Memory B cell (primary cell): ENCODE results near the gene CNOT4.

Experiments
- ATAC-seq: fragments of 150-1000 bp; cut with Tn5 transposase; 2 replicates; pipeline ENCODE4 v1.10.0; 2021; ENCODE audit warnings: low read depth, mild to moderate bottlenecking, moderate library complexity
- DNase-seq, 2 donors: peaks; one replicate each; pipeline ENCODE4 v3.0.0; 2022; ENCODE audit warnings: low spot score in 2 of 2
- H3K27ac Mint-ChIP-seq: one replicate; pipeline ENCODE4 v1.8.0; 2022; ENCODE audit warnings: mild to moderate bottlenecking, moderate library complexity, mixed read lengths
- H3K27me3 Mint-ChIP-seq: one replicate; pipeline ENCODE4 v1.8.0; 2022; ENCODE audit warnings: mixed read lengths
- H3K36me3 Mint-ChIP-seq: one replicate; pipeline ENCODE4 v1.8.0; 2022; ENCODE audit warnings: mild to moderate bottlenecking, mixed read lengths
- H3K4me1 Mint-ChIP-seq: one replicate; pipeline ENCODE4 v1.8.0; 2022; ENCODE audit warnings: mixed read lengths
- H3K4me3 Mint-ChIP-seq: one replicate; pipeline ENCODE4 v1.8.0; 2022; ENCODE audit warnings: mild to moderate bottlenecking, moderate library complexity, mixed read lengths
- H3K9me3 Mint-ChIP-seq: one replicate; pipeline ENCODE4 v1.8.0; 2022; ENCODE audit warnings: mixed read lengths

CNOT4 gene

GRCh38 chr7:135416431-135416830 lies 93.5 kb downstream of the CNOT4 start:
- H3K36me3 Mint-ChIP-seq = peaks cover 19% of the 10 kb centered on the region
- no peak overlapping the region for H3K4me3 Mint-ChIP-seq
- DNase-seq = no peak
- H3K9me3 Mint-ChIP-seq = no peaks in the 10 kb centered on the region
- H3K27me3 Mint-ChIP-seq = no peaks in the 10 kb centered on the region
- no peak overlapping the region for H3K27ac Mint-ChIP-seq
- no peaks in the 10 kb centered on the region for H3K4me1 Mint-ChIP-seq
- ATAC-seq = no peak

GRCh38 chr7:135414850-135415439 lies 95.0 kb downstream of the CNOT4 start:
- DNase-seq = no peak
- no peak overlapping the region for H3K27ac Mint-ChIP-seq
- H3K36me3 Mint-ChIP-seq = peaks cover 18% of the 10 kb centered on the region
- no peak for ATAC-seq
- H3K27me3 Mint-ChIP-seq = no peaks in the 10 kb centered on the region
- H3K4me1 Mint-ChIP-seq = no peaks in the 10 kb centered on the region
- H3K9me3 Mint-ChIP-seq = no peaks in the 10 kb centered on the region
- no peak overlapping the region for H3K4me3 Mint-ChIP-seq

- ATAC-seq = no peak
- peaks cover 17% of the 10 kb centered on the region for H3K36me3 Mint-ChIP-seq
These were observed 95.7 kb downstream of the CNOT4 start for GRCh38 chr7:135414208-135414607.

GRCh38 chr7:135411098-135411497 lies 98.8 kb downstream of the CNOT4 start:
- no peak overlapping the region for H3K27ac Mint-ChIP-seq
- H3K4me1 Mint-ChIP-seq = no peaks in the 10 kb centered on the region
- H3K36me3 Mint-ChIP-seq = peaks cover 14% of the 10 kb centered on the region
- no peaks in the 10 kb centered on the region for H3K9me3 Mint-ChIP-seq
- ATAC-seq (no peak), DNase-seq (no peak)
- H3K27me3 Mint-ChIP-seq = no peaks in the 10 kb centered on the region
- H3K4me3 Mint-ChIP-seq = no peak overlapping the region

More at GRCh38 chr7:135414208-135414607, 95.7 kb downstream of the CNOT4 start:
- H3K27ac Mint-ChIP-seq = no peak overlapping the region
- no peaks in the 10 kb centered on the region for H3K27me3 Mint-ChIP-seq
- H3K4me1 Mint-ChIP-seq = no peaks in the 10 kb centered on the region
- no peaks in the 10 kb centered on the region for H3K9me3 Mint-ChIP-seq
- no peak overlapping the region for H3K4me3 Mint-ChIP-seq
- no peak for DNase-seq

- Mint-ChIP-seq H3K4me3 (no peak overlapping the region), H3K4me1 (no peaks in the 10 kb centered on the region), H3K27ac (no peak overlapping the region), H3K9me3 (no peaks in the 10 kb centered on the region), H3K27me3 (no peaks in the 10 kb centered on the region), H3K36me3 (peaks cover 14% of the 10 kb centered on the region)
- no peak for DNase-seq
- no peak for ATAC-seq
These were observed 99.4 kb downstream of the CNOT4 start for GRCh38 chr7:135410543-135410942.

- Mint-ChIP-seq H3K36me3 (peaks cover 14% of the 10 kb centered on the region), H3K9me3 (no peaks in the 10 kb centered on the region), H3K27ac (no peak overlapping the region), H3K4me3 (no peak overlapping the region), H3K27me3 (no peaks in the 10 kb centered on the region), H3K4me1 (no peaks in the 10 kb centered on the region)
- DNase-seq (no peak), ATAC-seq (no peak)
These were observed 99.9 kb downstream of the CNOT4 start for GRCh38 chr7:135409845-135410542.

GRCh38 chr7:135407884-135408283 lies 102.0 kb downstream of the CNOT4 start:
- no peaks in the 10 kb centered on the region for H3K9me3 Mint-ChIP-seq
- H3K27ac Mint-ChIP-seq = no peak overlapping the region
- H3K27me3 Mint-ChIP-seq = no peaks in the 10 kb centered on the region
- no peak for ATAC-seq
- no peak overlapping the region for H3K4me3 Mint-ChIP-seq
- H3K36me3 Mint-ChIP-seq = peaks cover 9% of the 10 kb centered on the region
- H3K4me1 Mint-ChIP-seq = no peaks in the 10 kb centered on the region
- DNase-seq = no peak

GRCh38 chr7:135406918-135407317 lies 103.0 kb downstream of the CNOT4 start:
- DNase-seq (no peak), ATAC-seq (no peak)
- Mint-ChIP-seq H3K27ac (no peak overlapping the region), H3K27me3 (no peaks in the 10 kb centered on the region), H3K36me3 (peaks cover 7% of the 10 kb centered on the region), H3K4me3 (no peak overlapping the region), H3K9me3 (no peaks in the 10 kb centered on the region), H3K4me1 (no peaks in the 10 kb centered on the region)

GRCh38 chr7:135405969-135406368 lies 103.9 kb downstream of the CNOT4 start:
- no peaks in the 10 kb centered on the region for H3K4me1 Mint-ChIP-seq
- H3K27ac Mint-ChIP-seq = no peak overlapping the region

GRCh38 chr7:135403302-135403701 lies 106.6 kb downstream of the CNOT4 start:
- H3K9me3 Mint-ChIP-seq = no peaks in the 10 kb centered on the region
- ATAC-seq (no peak), DNase-seq (no peak)
- peaks cover 7% of the 10 kb centered on the region for H3K36me3 Mint-ChIP-seq
- H3K27ac Mint-ChIP-seq = no peak overlapping the region
- no peaks in the 10 kb centered on the region for H3K27me3 Mint-ChIP-seq
- no peak overlapping the region for H3K4me3 Mint-ChIP-seq
- H3K4me1 Mint-ChIP-seq = no peaks in the 10 kb centered on the region

More at GRCh38 chr7:135405969-135406368, 103.9 kb downstream of the CNOT4 start:
- no peak for ATAC-seq
- no peak for DNase-seq
- Mint-ChIP-seq H3K27me3 (no peaks in the 10 kb centered on the region), H3K4me3 (no peak overlapping the region), H3K9me3 (no peaks in the 10 kb centered on the region), H3K36me3 (peaks cover 6% of the 10 kb centered on the region)

- Mint-ChIP-seq H3K27me3 (no peaks in the 10 kb centered on the region), H3K4me1 (no peaks in the 10 kb centered on the region), H3K9me3 (no peaks in the 10 kb centered on the region), H3K27ac (no peak overlapping the region), H3K36me3 (peaks cover 24% of the 10 kb centered on the region), H3K4me3 (no peak overlapping the region)
- ATAC-seq (no peak), DNase-seq (no peak)
These were observed 112.2 kb downstream of the CNOT4 start for GRCh38 chr7:135397689-135398088.

GRCh38 chr7:135392701-135393100 lies 117.2 kb downstream of the CNOT4 start:
- Mint-ChIP-seq H3K4me3 (no peak overlapping the region), H3K9me3 (no peaks in the 10 kb centered on the region), H3K27me3 (no peaks in the 10 kb centered on the region), H3K36me3 (peaks cover 18% of the 10 kb centered on the region), H3K4me1 (peaks cover 8% of the 10 kb centered on the region), H3K27ac (no peak overlapping the region)
- DNase-seq (no peak), ATAC-seq (no peak)

GRCh38 chr7:135391514-135391913 lies 118.4 kb downstream of the CNOT4 start:
- peaks cover 16% of the 10 kb centered on the region for H3K36me3 Mint-ChIP-seq
- ATAC-seq (no peak), DNase-seq (no peak)
- H3K27me3 Mint-ChIP-seq = no peaks in the 10 kb centered on the region
- H3K9me3 Mint-ChIP-seq = no peaks in the 10 kb centered on the region
- peak overlapping the region; percentile 12 for H3K27ac Mint-ChIP-seq
- no peak overlapping the region for H3K4me3 Mint-ChIP-seq
- peaks cover 8% of the 10 kb centered on the region for H3K4me1 Mint-ChIP-seq

- DNase-seq (no peak), ATAC-seq (no peak)
- Mint-ChIP-seq H3K4me1 (peaks cover 8% of the 10 kb centered on the region), H3K36me3 (peaks cover 14% of the 10 kb centered on the region), H3K27ac (no peak overlapping the region), H3K4me3 (no peak overlapping the region), H3K9me3 (no peaks in the 10 kb centered on the region), H3K27me3 (no peaks in the 10 kb centered on the region)
These were observed 119.1 kb downstream of the CNOT4 start for GRCh38 chr7:135390829-135391228.

GRCh38 chr7:135389971-135390370 lies 119.9 kb downstream of the CNOT4 start:
- no peak overlapping the region for H3K4me3 Mint-ChIP-seq
- H3K36me3 Mint-ChIP-seq = peaks cover 10% of the 10 kb centered on the region
- H3K27me3 Mint-ChIP-seq = no peaks in the 10 kb centered on the region
- no peak for ATAC-seq
- H3K27ac Mint-ChIP-seq = no peak overlapping the region
- no peak for DNase-seq
- H3K4me1 Mint-ChIP-seq = peaks cover 8% of the 10 kb centered on the region
- no peaks in the 10 kb centered on the region for H3K9me3 Mint-ChIP-seq
